Neutrophil (primary cell): ENCODE data around the gene MBOAT2.

ENCODE experiments used
- H3K27ac ChIP-seq: fragments of 200-600 bp; sonication (generic); 2 replicates; pipeline ENCODE4 v1.5.1; 2016; ENCODE audit warnings: mild to moderate bottlenecking, moderate library complexity
- H3K27me3 ChIP-seq: fragments of 200-600 bp; sonication (generic); 2 replicates; pipeline ENCODE4 v1.6.0; 2016; ENCODE audit warnings: mild to moderate bottlenecking
- H3K36me3 ChIP-seq: fragments of 200-600 bp; sonication (generic); 2 replicates; pipeline ENCODE4 v1.5.1; 2017
- H3K4me1 ChIP-seq, 2 experiments: fragments of 200-600 bp in 1 of 2; sonication (generic) in 1 of 2; 1 replicate in 1 of 2; 2 replicates in 1 of 2; pipeline versions ENCODE4 v1.5.1 to v1.6.1; 2013 to 2016; ENCODE audit warnings: low read depth in 1 of 2, low read length in 1 of 2, mild to moderate bottlenecking in 1 of 2, moderate library complexity in 1 of 2; ENCODE audit not compliant: control insufficient read depth in 1 of 2, insufficient read depth in 1 of 2
- H3K4me3 ChIP-seq, 2 experiments: fragments of 200-600 bp in 1 of 2; sonication (generic) in 1 of 2; 1 replicate in 1 of 2; 2 replicates in 1 of 2; pipeline ENCODE4 v1.5.1; 2013 to 2016; ENCODE audit warnings: low read depth in 1 of 2, low read length in 1 of 2, mild to moderate bottlenecking in 1 of 2, moderate library complexity in 1 of 2
- H3K9me3 ChIP-seq: fragments of 200-600 bp; sonication (generic); 2 replicates; pipeline ENCODE4 v1.5.1; 2016
- CTCF ChIP-seq: fragments of 200-600 bp; sonication (generic); IDR thresholded peaks from 2 replicates; pipeline ENCODE4 v1.5.1; 2016; ENCODE audit warnings: antibody characterized with exemption

MBOAT2 gene

DNA sequence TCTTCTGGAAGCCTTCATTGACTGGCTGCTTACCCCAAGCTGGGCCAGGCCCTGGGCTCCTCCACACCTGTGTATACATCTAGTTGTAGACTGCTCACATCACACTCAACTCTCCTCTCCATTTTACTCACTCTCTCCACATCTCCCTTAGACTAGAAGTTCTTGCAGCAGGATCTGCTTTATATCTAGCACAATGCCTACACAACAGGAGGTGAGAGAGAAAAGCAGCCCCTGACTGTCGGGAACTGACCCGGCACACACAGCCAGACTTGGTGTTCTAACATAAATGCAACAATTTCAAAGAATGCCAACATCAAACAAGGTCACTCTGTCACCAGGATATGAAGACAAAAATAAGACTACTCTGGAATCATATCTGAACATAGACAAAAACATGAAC lies 172.0 kb downstream of the MBOAT2 start:
- H3K36me3 ChIP-seq: peaks cover 2% of the 10 kb centered on the region
- TF ChIP-seq CTCF: no peak
- peaks cover 51 to 66% of the 10 kb centered on the region in 2 experiments for H3K4me1 ChIP-seq
- no peak overlapping the region for H3K4me3 ChIP-seq
- H3K27me3 ChIP-seq: no peaks in the 10 kb centered on the region
- no peaks in the 10 kb centered on the region for H3K9me3 ChIP-seq
- H3K27ac ChIP-seq: no peak overlapping the region

DNA sequence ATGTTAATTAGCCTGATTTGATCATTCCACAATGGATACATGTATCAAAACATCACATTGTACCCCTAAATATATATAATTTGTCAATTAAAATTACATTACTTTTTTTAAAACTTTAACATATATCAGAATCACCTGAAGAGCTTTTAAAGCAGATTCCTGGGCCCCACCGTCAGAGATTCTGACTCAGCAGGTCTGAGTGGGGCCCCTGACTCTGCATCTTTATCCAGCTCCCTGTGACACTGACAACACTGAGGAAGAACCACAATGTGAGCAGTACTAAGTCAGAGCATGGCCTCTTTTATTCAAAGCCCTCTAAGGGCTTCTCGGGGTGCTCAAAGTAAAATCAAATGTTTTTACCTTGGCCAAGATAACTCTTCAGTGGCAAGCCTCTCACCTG lies 175.8 kb downstream of the MBOAT2 start:
- no peak for TF ChIP-seq CTCF
- Histone ChIP-seq H3K9me3 (no peaks in the 10 kb centered on the region), H3K4me1 (peaks cover 26 to 38% of the 10 kb centered on the region in 2 experiments), H3K27ac (peak overlapping the region; percentile 5), H3K4me3 (no peak overlapping the region), H3K36me3 (peaks cover 32% of the 10 kb centered on the region), H3K27me3 (no peaks in the 10 kb centered on the region)

- no peaks in the 10 kb centered on the region for H3K27me3 ChIP-seq
- TF ChIP-seq CTCF: no peak
- peaks cover 60% of the 10 kb centered on the region for H3K36me3 ChIP-seq
- no peaks in the 10 kb centered on the region for H3K9me3 ChIP-seq
- H3K4me3 ChIP-seq: no peak overlapping the region
- H3K27ac ChIP-seq: peak overlapping the region; percentile 76
- peaks cover 26 to 34% of the 10 kb centered on the region in 2 experiments for H3K4me1 ChIP-seq
Observed at GRCh38 chr2:8822218-8822617, 181.3 kb downstream of the MBOAT2 start.

GRCh38 chr2:8821276-8822217 lies 181.9 kb downstream of the MBOAT2 start:
- Histone ChIP-seq H3K4me1 (peaks cover 19 to 27% of the 10 kb centered on the region in 2 experiments), H3K9me3 (no peaks in the 10 kb centered on the region), H3K4me3 (no peak overlapping the region), H3K36me3 (peaks cover 64% of the 10 kb centered on the region), H3K27me3 (no peaks in the 10 kb centered on the region), H3K27ac (peak overlapping the region; percentile 76)
- no peak for TF ChIP-seq CTCF

DNA sequence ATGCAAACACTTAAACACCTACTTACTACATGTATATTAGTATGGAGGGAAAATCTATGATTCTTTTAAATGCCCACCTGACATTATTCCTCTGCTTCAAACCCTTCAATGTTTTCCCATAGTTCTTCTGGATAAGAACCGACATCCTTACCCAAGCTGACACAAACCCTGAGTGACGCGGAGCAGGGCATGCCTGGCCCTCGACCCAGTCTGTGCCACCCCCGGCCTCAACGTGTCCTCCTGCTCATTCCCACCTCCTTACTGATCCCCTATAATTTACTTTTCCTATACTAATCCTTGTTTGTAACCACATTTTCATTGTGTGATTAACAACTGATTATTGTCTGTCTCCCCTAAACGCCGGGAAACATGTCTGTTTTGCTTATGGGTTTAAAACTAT lies 183.5 kb downstream of the MBOAT2 start:
- Histone ChIP-seq H3K27ac (no peak overlapping the region), H3K4me3 (no peak overlapping the region), H3K36me3 (peaks cover 64% of the 10 kb centered on the region), H3K4me1 (peaks cover 18 to 26% of the 10 kb centered on the region in 2 experiments), H3K9me3 (no peaks in the 10 kb centered on the region), H3K27me3 (no peaks in the 10 kb centered on the region)
- no peak for TF ChIP-seq CTCF
